ENCODE measurements around the gene ITGA1.

The ITGA1 gene

DNA sequence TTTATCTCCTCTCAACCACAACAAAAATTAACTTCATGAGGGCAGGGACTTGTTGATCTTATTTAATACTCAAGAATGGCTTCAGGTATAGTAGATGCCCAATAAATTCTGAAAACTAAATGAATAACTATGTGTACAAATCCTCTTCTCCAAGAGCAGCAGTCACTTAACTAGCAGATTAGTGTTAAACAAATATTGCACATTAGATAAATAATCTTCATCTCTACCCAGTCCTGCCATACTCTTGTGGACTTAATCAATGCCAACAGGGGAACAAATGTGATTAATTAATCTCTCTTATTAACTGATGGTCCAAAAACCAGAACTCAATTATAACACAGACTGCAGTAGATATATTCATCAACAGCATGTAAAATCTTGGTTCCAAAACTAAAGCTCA, 15.0 kb upstream of the ITGA1 start:
- Histone ChIP-seq H3K36me3 (no peaks in the 10 kb centered on the region), H3K27me3 (no peaks in the 10 kb centered on the region), H3K27ac (no peak overlapping the region), H3K4me3 (no peak overlapping the region), H3K9me3 (no peaks in the 10 kb centered on the region), H3K4me1 (peaks cover 0 to 8% (median 0%) of the 10 kb centered on the region in 4 donors)
- intact Hi-C loops (cut with DNase I; ENCODE audit: low total_unique reads), result no loop called here
- no peak for TF ChIP-seq CTCF (IDR thresholded peaks at IDR 0.05)
- no peak for DNase-seq

- Histone ChIP-seq H3K27me3 (no peaks in the 10 kb centered on the region), H3K4me1 (peaks cover 0 to 3% (median 0%) of the 10 kb centered on the region in 4 donors), H3K9me3 (no peaks in the 10 kb centered on the region), H3K4me3 (no peak overlapping the region), H3K27ac (no peak overlapping the region), H3K36me3 (no peaks in the 10 kb centered on the region)
- no peak for TF ChIP-seq CTCF (IDR thresholded peaks at IDR 0.05)
- DNase-seq, result no peak
- intact Hi-C loops (cut with DNase I; ENCODE audit: low total_unique reads), result no loop called here
Observed at GRCh38 chr5:52773342-52773741, 14.4 kb upstream of the ITGA1 start.

DNA sequence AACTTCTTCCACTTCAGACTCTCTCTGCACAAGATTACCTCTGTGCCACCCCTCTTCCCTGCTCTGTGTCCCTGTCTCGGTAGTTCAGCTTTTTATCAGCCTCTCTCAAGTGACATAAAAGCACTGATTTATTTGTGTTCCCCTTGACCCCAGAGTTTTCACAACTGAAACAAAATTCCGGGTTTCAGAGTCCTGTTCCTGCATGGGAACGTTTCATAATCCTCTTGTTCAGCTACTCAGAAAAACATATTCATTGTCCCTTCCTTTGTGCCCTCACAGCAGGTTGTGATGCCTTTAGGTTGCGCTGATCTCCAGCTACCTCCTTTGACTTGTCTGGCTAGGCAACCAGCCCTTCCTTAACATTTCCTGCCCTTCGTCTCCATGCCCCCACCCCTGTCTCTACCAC, 13.7 kb upstream of the ITGA1 start:
- Histone ChIP-seq H3K36me3 (no peaks in the 10 kb centered on the region), H3K4me3 (no peak overlapping the region), H3K9me3 (no peaks in the 10 kb centered on the region), H3K4me1 (no peaks in the 10 kb centered on the region), H3K27ac (no peak overlapping the region), H3K27me3 (no peaks in the 10 kb centered on the region)
- no peak for TF ChIP-seq CTCF (IDR thresholded peaks at IDR 0.05)
- no peak for DNase-seq
- intact Hi-C loops (cut with DNase I; ENCODE audit: low total_unique reads), result no loop called here

DNA sequence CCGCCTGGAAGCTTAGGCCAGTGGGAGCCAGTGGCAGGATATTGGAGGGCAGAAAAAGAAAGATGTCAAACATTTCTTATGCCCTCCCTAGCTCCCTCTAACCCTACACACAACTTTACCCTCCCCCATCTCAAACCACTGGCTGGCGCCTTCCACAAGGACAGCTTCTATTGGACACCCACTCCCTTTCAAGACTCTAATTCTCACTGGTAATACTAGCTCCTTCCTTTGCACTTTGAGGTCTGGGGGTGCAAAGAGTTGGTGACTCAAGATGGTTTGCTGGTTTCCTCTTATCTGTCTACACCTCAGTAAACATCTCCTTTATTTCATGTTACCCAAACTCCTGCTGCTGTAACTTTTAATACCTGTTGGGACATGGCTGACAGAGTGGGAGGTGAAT, 11.6 kb upstream of the ITGA1 start:
- no peak for DNase-seq
- Histone ChIP-seq H3K4me3 (no peak overlapping the region), H3K27ac (no peak overlapping the region)

GRCh38 chr5:52777186-52777585, 10.5 kb upstream of the ITGA1 start:
- Histone ChIP-seq H3K4me1 (no peaks in the 10 kb centered on the region), H3K36me3 (no peaks in the 10 kb centered on the region), H3K27me3 (no peaks in the 10 kb centered on the region), H3K9me3 (no peaks in the 10 kb centered on the region), H3K4me3 (no peak overlapping the region), H3K27ac (no peak overlapping the region)
- intact Hi-C loops (cut with DNase I; ENCODE audit: low total_unique reads), result no loop called here
- TF ChIP-seq CTCF (IDR thresholded peaks at IDR 0.05), result no peak
- no peak for DNase-seq

More for the DNA sequence above, 11.6 kb upstream of the ITGA1 start:
- no peaks in the 10 kb centered on the region for H3K27me3 ChIP-seq
- H3K9me3 ChIP-seq, result no peaks in the 10 kb centered on the region
- no peak for TF ChIP-seq CTCF (IDR thresholded peaks at IDR 0.05)
- H3K4me1 ChIP-seq, result no peaks in the 10 kb centered on the region
- intact Hi-C loops (cut with DNase I; ENCODE audit: low total_unique reads), result no loop called here
- no peaks in the 10 kb centered on the region for H3K36me3 ChIP-seq

GRCh38 chr5:52778781-52779180, 8.9 kb upstream of the ITGA1 start:
- Histone ChIP-seq H3K4me1 (peaks cover 0 to 12% (median under 1%) of the 10 kb centered on the region in 4 donors), H3K27me3 (no peaks in the 10 kb centered on the region), H3K9me3 (no peaks in the 10 kb centered on the region), H3K4me3 (no peak overlapping the region), H3K27ac (no peak overlapping the region), H3K36me3 (no peaks in the 10 kb centered on the region)
- TF ChIP-seq CTCF (IDR thresholded peaks at IDR 0.05), result no peak
- intact Hi-C loops (cut with DNase I; ENCODE audit: low total_unique reads), result no loop called here
- no peak for DNase-seq
